Activated CD8-positive, alpha-beta memory T cell treated with anti-CD3 and anti-CD28 coated beads, Interleukin-2, amount 50 U/mL, for 24 hours (primary cell): ENCODE measurements around the gene EIF4G3.
"Not testable (repeated sequence)": the region's sequence is repeated elsewhere in the genome, so short reads cannot be mapped to it uniquely, and the experiment has no call there.

Experiments used
- DNase-seq: peaks from one replicate; pipeline ENCODE4 v3.0.0-alpha.2; 2020; ENCODE audit errors: extremely low read depth

Gene EIF4G3

GRCh38 chr1:20829946-20830345 is 346.8 kb downstream of the EIF4G3 start:
- no peak for DNase-seq

GRCh38 chr1:20829531-20829930 is 347.2 kb downstream of the EIF4G3 start:
- no peak for DNase-seq

- DNase-seq: no peak
Observed at GRCh38 chr1:20823845-20824244, 352.9 kb downstream of the EIF4G3 start.

GRCh38 chr1:20821466-20821865 is 355.2 kb downstream of the EIF4G3 start:
- no peak for DNase-seq

- DNase-seq: no peak
Observed at GRCh38 chr1:20819818-20820217, 356.9 kb downstream of the EIF4G3 start.

DNA sequence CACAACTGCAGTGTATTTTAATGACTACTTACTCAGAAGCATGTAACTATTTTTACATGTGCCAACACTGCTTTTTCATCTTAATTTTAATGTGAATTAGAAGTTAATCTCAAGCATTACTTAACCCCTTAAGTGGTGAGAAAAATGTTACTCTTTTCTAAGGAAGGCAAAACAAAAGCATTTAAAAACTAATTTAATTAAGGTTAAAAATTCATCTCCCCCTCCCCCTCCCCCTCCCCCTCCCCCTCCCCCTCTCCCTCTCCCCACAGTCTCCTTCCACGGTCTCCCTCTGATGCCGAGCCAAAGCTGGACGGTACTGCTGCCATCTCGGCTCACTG is 362.2 kb downstream of the EIF4G3 start:
- DNase-seq: no peak

GRCh38 chr1:20811916-20812315 is 364.8 kb downstream of the EIF4G3 start:
- no peak for DNase-seq

DNA sequence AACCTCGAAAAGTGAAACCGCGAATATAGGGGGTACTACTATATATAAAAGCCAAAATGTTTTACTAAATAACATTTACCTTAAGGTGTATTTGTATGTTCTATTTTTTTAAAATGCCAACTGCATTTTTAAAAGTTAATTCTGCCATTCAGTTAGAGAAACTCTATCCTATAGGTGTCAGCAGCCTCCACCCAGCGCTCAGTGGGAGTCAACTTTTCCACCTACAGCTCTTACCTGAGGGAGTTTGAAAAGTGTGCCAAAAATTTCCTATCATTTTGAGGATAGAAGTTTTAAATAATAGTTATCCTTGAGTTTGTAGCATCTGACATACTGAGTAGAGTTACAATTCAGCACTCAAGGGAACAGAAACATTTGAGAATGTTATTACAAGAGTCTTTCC is 383.5 kb downstream of the EIF4G3 start:
- no peak for DNase-seq

DNA sequence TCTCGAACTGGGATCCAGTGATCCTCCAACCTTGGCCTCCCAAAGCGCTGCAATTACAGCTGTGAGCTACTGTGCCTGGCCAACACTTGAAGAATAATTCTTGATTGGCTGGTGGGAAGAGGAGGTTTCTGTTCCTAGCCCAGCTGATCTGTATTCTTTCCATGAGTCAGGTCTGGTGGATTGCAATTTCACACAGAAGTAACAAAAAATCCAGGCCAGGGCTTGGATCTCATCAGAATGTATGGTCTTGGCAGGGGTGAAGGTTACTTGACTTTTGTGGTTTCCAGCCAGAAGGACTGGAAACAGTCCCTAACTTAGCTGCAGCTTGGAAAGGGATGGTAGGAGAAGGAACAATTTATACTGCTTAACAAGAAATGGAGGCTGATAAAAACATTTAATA is 384.5 kb downstream of the EIF4G3 start:
- no peak for DNase-seq

- DNase-seq: no peak
Observed at GRCh38 chr1:20790785-20791184, 385.9 kb downstream of the EIF4G3 start.

- not testable (repeated sequence) for DNase-seq
Observed at GRCh38 chr1:20789598-20789997, 387.1 kb downstream of the EIF4G3 start.

DNA sequence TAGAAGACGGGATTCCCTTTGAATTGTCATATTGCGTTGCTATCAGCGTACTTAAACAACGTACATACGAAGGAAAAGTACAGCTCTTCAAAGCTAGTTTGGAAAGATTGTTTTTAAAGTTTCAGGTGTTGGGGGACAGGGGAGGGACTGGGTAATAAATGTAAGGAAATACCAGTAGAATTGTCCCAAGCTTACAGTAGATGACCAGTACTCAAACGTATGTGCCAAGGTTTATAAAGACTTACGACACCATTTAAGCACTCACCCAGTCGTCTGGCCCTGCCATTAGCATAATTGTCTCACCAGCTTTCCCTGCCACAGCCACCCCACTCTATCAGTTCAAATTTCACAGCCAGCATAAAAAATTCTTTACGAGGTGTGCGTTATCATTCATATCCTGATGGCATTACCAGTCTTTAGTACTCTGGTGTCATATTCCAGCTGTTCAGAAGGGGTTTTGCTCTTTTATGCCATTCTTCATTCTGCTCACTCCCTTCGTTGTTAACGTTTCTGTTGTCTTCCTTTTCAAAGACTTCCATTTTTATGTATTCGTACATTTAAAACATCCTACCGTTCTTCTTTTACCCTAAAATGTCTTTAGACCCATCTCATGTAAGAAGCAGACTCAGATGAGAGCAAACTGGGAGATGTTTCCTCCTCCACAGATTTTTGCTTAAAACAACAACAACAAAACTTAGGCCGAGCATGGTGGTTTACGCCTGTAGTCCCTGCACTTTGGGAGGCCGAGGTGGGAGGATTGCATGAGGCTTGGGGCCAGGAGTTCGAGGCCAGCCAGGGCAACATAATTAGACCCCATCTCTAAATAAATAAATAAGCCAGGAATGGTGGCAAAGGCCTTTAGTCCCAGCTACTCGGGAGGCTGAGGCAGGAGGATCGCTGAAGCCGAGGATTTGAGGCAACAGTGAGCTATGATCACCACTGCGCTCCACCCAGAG is 388.6 kb downstream of the EIF4G3 start:
- no peak for DNase-seq

GRCh38 chr1:20787029-20787839 is 389.5 kb downstream of the EIF4G3 start, which contains the start of gene HP1BP3:
HP1BP3 (minus strand) TSS chr1:20787307; CDS start chr1:20780440, 6,867 bp downstream.
- peak; percentile 48 for DNase-seq

DNA sequence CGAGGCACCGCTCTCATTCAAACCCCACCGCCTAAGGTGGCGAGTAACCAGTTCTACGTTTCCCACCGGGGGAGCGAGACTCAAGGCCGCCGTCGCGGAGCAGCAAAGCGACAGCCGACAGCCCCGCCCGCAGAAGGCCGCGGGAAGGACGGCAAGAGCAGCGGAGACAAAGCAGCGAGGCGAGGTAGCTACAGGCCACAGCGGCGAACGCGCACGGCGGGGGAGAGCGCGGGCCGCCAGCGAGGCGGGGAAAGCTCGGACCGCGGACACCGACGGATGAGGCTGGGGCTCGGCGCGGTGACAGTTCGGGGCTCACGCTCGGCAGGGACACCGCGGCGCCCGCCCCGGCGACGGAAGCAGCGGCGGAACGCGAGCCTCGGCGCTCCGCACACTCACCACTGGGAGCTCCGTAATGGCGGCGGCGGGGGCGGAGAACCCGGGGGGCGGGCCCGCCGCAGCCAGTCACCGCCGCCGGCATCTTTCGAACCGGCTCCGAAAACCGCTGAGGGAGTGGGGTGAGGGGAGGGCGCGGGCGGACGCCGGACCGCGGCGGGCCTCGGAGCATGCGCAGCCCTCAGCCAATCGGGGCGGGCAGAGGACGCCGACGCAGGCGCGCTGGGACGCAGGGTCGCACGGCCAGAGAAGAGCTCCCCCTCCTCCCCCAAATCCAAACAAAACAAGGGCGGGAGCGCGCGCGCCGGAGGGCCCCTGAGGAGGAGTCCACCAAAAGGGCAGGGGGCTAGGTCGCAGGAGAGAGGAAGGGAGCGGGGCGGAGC is 390.3 kb downstream of the EIF4G3 start:
- peak; percentile 87 for DNase-seq

- DNase-seq: peak; percentile 13
Observed at GRCh38 chr1:20785907-20786252, 390.8 kb downstream of the EIF4G3 start.

DNA sequence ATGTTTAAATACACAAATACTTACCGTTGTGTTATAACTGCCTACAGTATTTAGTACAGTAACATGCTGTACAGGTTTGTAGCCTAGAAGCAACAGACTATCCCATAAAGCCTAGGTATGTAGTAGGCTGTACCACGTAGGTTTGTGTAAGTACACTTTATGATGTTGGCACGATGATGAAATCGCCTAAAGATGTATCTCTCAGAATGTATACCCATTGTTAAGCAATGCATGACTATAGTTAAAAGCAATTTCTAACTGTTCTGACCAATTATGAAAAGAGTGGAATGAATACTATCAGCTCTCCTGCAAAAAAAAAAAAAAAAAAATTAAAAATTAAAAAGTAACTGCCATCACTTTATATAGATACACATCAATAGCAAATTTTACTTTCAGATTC is 401.0 kb downstream of the EIF4G3 start:
- DNase-seq: no peak

DNA sequence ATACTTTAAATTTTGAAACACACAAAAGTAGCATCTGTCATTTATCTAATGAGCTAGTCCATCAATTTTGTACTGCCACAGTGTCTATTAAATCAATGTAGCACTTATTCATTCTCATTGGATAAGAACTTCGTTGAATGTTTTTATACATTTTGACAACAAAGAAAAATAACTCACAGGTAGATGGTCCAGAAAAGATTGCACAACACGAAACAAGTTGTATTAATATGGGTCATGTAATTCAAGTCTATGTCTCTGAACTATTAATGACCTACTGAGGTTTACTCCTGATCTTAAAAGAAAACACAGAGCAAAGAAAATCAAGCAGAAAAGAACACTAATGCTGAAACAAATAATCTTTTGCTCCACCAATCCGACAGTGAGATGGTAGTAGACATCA is 404.9 kb downstream of the EIF4G3 start:
- no peak for DNase-seq

GRCh38 chr1:20770314-20771087 is 406.2 kb downstream of the EIF4G3 start:
- DNase-seq: no peak

DNA sequence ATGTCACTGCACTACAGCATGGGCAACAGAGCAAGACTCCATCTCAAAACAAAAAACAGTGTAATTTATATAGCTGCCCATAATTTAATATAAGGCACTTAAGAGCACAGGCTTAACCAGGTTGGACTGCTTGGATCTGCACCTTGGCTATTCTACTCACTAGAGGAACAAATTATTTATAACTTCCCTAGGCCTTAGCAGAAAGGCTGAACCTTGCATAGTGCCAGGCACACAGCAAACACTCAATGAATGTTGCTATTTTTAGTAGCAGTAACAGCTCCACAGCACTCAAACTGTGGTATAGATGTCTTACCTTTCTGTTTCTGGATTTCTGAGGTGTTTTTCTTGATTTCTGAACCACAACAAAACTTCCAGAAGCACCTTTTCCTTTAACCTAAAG is 409.4 kb downstream of the EIF4G3 start:
- DNase-seq: no peak

DNA sequence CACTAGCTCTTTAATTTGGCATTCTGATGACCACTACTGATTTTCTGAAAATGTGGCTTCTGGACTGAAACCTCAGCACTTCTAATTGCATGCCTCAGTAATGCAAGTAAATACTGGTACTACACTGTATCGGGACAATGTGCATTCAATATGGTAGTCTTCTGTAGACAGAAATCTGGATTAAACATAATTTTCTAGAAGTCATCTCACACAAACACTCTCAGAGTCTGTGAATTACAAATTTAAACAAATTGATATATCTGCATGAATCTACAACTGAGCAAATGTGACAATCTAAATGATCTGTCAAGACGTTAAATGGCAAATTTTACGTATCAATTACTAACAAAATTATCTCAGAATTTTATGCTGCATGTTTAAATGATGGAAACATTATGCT is 413.3 kb downstream of the EIF4G3 start:
- DNase-seq: no peak

- no peak for DNase-seq
Observed at GRCh38 chr1:20760322-20760721, 416.4 kb downstream of the EIF4G3 start.
